Suprapubic skin (tissue), 4 donors: ENCODE results near the gene KLHL30. TPM values are rescaled to one million over a fixed set of nuclear protein-coding genes. Genes with fewer than 3 reads are reported as not detected.

Experiments used
- DNase-seq, 2 donors: peaks; one replicate each; pipeline ENCODE4 v3.0.0-alpha.2; 2019; ENCODE audit warnings: low spot score in 2 of 2
- H3K27ac ChIP-seq: fragments of 200-600 bp; sonication (generic); one replicate; pipeline ENCODE4 v1.5.1; 2019
- H3K27me3 ChIP-seq: fragments of 200-600 bp; sonication (generic); one replicate; pipeline ENCODE4 v1.5.1; 2019
- H3K36me3 ChIP-seq: fragments of 200-600 bp; sonication (generic); one replicate; pipeline ENCODE4 v1.5.1; 2019
- H3K4me1 ChIP-seq: fragments of 200-600 bp; sonication (generic); one replicate; pipeline ENCODE4 v1.5.1; 2019
- H3K4me3 ChIP-seq: fragments of 200-600 bp; sonication (generic); one replicate; pipeline ENCODE4 v1.5.1; 2019; ENCODE audit warnings: mild to moderate bottlenecking
- H3K9me3 ChIP-seq: fragments of 200-600 bp; sonication (generic); one replicate; pipeline ENCODE4 v1.5.1; 2019
- EP300 ChIP-seq: sonication (generic); formaldehyde crosslinking; IDR thresholded peaks from one replicate; pipeline ENCODE4 v1.6.1; 2017; ENCODE audit warnings: antibody characterized with exemption
- POLR2A ChIP-seq, 2 donors: fragments of 450-650 bp; IDR thresholded peaks; one replicate each; pipeline ENCODE4 v1.6.1; 2017; ENCODE audit warnings: antibody characterized with exemption in 2 of 2, mild to moderate bottlenecking in 2 of 2, moderate library complexity in 2 of 2
- POLR2AphosphoS5 ChIP-seq, 3 donors: sonication (generic); formaldehyde crosslinking; IDR thresholded peaks; one replicate each; pipeline ENCODE4 v1.6.1; 2017; ENCODE audit warnings: antibody characterized with exemption in 3 of 3
- WGBS: methylation state at CpG from one replicate; pipeline ENCODE4 v1.1.5; 2018; 5-methylcytosine and 5-hydroxymethylcytosine counted together
- total RNA-seq, 4 donors: library from RNA; depleted of rRNA; stranded (reverse); fragments of >200 nt; gene quantifications; one replicate each; pipeline ENCODE4 v1.1.0, GENCODE V29; 2016
- TF ChIP-seq, protein P1 (sequence below), 2 donors: fragments of 200-600 bp in 1 of 2; fragments of 450-650 bp in 1 of 2; sonication (generic) in 1 of 2; IDR thresholded peaks; one replicate each; pipeline ENCODE4 v1.5.1; 2016 to 2019; ENCODE audit warnings: antibody characterized with exemption in 2 of 2, mild to moderate bottlenecking in 1 of 2, moderate library complexity in 1 of 2

The KLHL30 gene
- total RNA-seq, 4 donors from 2014 or later, result 0.13 to 0.23 TPM; not detected in 2

DNA sequence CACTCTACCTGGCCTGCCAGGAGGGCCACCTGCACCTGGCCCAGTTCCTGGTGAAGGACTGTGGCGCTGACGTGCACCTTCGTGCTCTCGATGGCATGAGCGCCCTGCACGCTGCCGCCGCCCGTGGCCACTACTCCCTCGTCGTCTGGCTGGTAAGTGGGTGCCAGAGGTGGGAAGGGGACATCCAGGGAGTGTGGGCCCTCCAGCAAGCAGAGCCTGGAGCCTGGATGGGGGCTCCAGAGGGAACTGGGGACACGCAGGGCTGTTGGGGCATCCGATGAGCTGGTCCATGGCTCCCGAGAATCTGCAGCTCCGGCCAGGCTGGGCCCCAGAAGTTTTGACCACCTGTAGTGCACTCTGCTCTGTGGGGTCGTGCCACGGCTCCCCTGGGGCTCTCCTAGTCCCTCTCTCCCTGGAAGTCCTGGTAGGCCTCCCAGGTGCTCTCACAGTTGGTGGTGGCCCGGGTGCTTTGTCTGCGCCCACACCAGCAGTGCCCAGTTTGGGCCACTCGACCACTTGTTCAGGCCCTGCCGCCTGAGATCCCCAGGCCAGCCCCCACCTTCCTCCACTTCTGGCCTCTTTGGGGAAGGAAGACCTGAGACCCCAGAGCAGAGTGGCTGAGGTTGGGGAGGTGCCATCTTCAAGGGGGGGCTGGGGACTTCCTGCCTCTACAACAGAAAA, 33.6 kb upstream of the KLHL30 start:
- Histone ChIP-seq H3K9me3 (no peaks in the 10 kb centered on the region), H3K4me3 (no peak overlapping the region), H3K27ac (no peak overlapping the region), H3K4me1 (no peaks in the 10 kb centered on the region), H3K36me3 (no peaks in the 10 kb centered on the region), H3K27me3 (peaks cover 4% of the 10 kb centered on the region)
- TF ChIP-seq, protein P1, sequence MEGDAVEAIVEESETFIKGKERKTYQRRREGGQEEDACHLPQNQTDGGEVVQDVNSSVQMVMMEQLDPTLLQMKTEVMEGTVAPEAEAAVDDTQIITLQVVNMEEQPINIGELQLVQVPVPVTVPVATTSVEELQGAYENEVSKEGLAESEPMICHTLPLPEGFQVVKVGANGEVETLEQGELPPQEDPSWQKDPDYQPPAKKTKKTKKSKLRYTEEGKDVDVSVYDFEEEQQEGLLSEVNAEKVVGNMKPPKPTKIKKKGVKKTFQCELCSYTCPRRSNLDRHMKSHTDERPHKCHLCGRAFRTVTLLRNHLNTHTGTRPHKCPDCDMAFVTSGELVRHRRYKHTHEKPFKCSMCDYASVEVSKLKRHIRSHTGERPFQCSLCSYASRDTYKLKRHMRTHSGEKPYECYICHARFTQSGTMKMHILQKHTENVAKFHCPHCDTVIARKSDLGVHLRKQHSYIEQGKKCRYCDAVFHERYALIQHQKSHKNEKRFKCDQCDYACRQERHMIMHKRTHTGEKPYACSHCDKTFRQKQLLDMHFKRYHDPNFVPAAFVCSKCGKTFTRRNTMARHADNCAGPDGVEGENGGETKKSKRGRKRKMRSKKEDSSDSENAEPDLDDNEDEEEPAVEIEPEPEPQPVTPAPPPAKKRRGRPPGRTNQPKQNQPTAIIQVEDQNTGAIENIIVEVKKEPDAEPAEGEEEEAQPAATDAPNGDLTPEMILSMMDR (IDR thresholded peaks at IDR 0.05), result no peak
- 83% methylated on average over 18 of the region's 21 CpGs for WGBS
- peak in 1 of 2 donors; percentile 69 for DNase-seq

DNA sequence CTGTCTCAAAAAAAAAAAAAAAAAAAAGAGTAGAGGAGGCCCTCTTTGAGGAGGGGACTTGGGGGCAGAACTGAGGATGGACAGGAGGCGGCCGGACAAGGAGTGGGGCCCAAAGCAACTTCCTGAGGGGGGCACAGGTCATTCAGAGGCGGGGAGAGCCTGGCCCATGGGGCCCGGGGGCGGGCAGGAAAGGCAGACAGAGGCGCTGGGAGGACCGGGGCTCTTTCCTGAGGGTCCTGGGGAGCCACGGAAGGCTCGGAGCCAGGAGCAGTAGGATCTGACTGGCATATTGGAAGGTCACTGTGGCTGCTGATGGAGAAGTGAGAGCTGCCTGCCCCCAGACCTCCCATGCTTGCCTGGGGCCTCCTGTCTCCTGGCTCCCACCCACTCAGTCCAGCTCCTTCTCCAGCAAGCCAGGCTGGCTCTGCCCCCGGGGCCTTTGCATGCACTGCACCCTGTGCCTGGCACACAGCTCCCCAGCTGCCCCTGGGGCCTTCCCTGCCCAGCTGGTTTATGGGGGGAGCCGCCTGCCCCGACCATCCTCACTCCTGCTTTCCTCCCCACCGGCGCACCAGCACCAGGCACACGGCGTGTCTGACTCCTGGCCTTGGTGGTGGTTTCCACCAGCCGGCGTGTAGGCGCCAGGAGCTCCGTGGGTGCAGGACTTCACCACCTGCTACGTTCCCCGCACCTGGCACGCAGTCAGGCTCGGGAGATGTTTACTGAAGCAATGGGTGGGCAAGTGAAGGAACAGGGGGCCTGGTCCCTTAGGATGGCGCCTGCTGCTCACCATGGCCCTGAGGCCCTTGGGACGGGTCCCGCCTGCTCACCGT, 32.7 kb upstream of the KLHL30 start:
- no peaks in the 10 kb centered on the region for H3K9me3 ChIP-seq
- WGBS, result 82% methylated on average over 23 of the region's 28 CpGs
- H3K27me3 ChIP-seq, result peaks cover 4% of the 10 kb centered on the region
- DNase-seq, result peak; percentile 56 to 70
- H3K36me3 ChIP-seq, result no peaks in the 10 kb centered on the region
- H3K4me3 ChIP-seq, result no peak overlapping the region
- no peak for TF ChIP-seq EP300
- TF ChIP-seq, protein P1 (IDR thresholded peaks at IDR 0.05), result no peak
- TF ChIP-seq POLR2AphosphoS5 (IDR thresholded peaks at IDR 0.05), result no peak
- TF ChIP-seq POLR2A (IDR thresholded peaks at IDR 0.05), result no peak
- no peak overlapping the region for H3K27ac ChIP-seq
- H3K4me1 ChIP-seq, result no peaks in the 10 kb centered on the region

DNA sequence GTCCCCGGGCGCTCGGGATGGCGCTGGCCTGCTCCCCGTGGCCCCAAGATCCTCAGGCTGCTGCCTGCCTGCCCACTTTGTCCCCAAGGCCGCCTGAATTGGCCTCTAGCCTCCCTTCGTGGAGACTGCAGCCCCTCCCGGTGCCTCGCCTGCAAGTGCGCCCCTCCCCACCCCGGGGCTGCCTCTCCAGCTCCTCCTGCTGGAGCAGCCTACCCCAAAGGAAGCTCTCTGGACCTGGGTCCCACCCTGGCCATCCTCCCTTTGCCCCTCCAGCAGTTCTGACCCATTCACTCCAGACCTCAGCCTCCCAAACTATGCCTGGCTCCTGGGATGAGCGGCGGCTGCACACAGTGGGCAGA, 32.1 kb upstream of the KLHL30 start:
- TF ChIP-seq, protein P1 (IDR thresholded peaks at IDR 0.05), result no peak
- H3K36me3 ChIP-seq, result no peaks in the 10 kb centered on the region
- H3K27me3 ChIP-seq, result peaks cover 4% of the 10 kb centered on the region
- H3K4me3 ChIP-seq, result no peak overlapping the region
- peak in 1 of 2 donors; percentile 45 for DNase-seq
- 60% methylated on average over 8 of the region's 13 CpGs for WGBS
- no peaks in the 10 kb centered on the region for H3K4me1 ChIP-seq
- no peaks in the 10 kb centered on the region for H3K9me3 ChIP-seq
- no peak overlapping the region for H3K27ac ChIP-seq

DNA sequence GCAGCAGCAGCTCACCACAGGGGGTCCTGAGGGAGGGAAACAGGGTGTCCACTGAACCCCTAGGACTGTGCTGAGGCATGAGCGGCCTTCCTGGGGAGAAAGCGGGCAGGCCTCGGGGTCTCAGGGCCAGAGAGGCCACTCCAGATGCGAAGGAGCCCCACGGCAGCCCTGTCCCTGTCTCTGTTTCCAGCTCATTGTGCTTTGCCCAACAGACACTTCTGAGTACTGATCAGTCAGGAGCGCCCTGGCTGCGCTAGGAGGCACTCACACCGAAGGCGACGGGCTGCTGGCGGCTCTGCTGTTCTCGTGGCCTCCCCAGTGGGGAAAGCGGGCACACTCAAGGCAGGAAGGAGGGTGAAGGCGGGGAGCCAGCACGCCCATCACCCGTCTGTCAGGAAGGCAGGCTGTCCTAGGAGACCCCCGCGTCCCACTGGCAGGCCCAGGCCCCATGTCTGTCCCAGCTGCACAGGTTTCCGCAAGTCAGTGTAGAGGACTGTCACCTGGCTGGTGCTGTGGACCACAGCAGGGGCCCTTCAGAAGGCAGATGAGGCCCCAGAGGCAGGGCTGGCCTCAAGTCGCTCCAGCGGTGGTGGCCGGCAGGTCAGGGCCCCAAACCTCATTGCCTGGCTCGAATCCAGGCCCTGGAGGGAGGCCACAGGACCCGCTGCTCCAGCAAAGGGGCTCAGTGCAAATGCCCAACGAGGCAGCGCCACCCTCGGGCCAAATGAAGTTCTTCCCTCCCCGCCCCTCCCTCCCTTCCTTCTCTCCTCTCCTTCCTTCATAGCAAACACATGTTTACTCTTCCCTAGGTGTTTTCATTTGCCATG, 31.6 kb upstream of the KLHL30 start:
- peak; percentile 58 to 67 for DNase-seq
- no peaks in the 10 kb centered on the region for H3K36me3 ChIP-seq
- H3K9me3 ChIP-seq, result no peaks in the 10 kb centered on the region
- peaks cover 4% of the 10 kb centered on the region for H3K27me3 ChIP-seq
- TF ChIP-seq EP300 (no peak), POLR2AphosphoS5 (IDR thresholded peaks at IDR 0.05) (no peak), POLR2A (IDR thresholded peaks at IDR 0.05) (no peak)
- TF ChIP-seq, protein P1 (IDR thresholded peaks at IDR 0.05), result peak in 1 of 2 donors; percentile 16
- WGBS, result 61% methylated on average over 9 of the region's 28 CpGs
- H3K4me1 ChIP-seq, result no peaks in the 10 kb centered on the region
- H3K27ac ChIP-seq, result no peak overlapping the region
- H3K4me3 ChIP-seq, result no peak overlapping the region
